DLD1 (cell line): ENCODE measurements around the gene RPL22.

ENCODE experiments used
- in situ Hi-C: cut with HindIII; loops from 2 replicates; pipeline ENCODE4 v1.10.0; 2017; ENCODE audit warnings: low sequenced_read_pairs

RPL22 gene

DNA sequence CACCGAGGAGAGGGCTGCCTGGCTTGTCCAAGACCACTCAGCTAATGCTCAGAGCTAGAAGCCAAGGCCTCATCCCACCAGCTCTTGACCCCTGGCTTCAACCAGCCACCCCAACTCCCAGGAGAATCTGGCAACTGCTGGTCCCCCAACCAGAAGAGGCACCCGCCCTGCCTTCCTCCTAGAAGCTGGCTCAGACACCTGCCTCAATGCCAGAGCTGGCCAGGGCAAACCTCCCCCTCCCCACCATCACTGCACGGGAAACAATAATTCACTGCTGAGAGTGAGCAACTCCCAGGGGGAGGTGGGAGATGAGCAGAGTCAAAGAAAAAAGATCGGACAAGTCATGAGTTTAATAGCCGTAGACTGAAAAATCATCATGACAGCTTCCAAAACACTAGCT lies 22.6 kb downstream of the RPL22 start:
- in situ Hi-C loops = no loop called here

DNA sequence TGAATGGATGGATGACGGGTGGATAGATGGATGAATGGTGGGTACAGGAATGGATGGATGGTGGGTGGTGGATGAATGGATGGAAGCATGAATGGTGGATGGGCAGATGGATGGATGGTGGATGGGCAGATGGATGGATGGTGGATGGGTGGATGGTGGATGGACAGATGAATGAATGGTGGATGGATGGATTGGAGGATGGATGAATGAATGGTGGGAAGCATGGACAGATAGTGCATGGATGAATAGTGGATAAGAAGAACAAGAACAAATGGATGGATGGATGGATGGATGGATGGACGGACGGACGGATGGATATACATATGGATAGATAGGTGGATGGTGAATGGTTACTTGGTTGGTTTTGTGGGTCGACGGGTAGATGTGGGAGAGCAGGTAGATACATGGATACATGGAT lies 24.0 kb downstream of the RPL22 start:
- in situ Hi-C loops = no loop called here

DNA sequence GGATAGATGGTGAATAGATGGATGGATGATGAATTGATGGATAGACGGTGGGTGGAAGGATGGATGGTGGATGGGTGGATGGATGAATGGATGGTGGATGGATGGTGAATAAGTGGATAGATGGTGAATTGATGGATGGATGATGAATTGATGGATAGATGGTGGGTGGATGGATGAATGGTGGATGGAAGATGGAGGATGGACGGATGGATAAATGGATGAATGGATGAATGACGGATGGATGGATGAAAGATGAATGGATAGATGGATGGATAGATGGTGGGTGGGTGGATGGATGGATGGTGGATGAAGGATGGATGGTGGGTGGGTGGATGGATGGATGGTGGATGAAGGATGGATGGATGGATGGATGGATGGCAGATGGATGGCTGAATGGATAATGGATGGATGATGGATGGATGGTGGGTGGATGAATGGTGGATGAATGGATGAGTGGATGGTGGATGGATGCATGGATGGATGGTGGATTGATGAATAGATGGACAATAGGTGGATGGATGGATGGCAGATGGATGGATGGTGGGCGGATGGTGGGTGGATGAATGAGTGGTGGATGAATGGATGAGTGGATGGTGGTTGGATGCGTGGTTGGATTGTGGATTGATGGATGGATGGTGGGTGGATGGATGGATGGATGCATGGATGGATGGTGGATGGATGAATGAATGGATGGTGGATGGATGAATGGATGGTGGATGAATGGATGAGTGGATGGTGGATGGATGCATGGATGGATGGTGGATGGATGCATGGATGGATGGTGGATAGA lies 24.6 kb downstream of the RPL22 start:
- in situ Hi-C loops = no loop called here

DNA sequence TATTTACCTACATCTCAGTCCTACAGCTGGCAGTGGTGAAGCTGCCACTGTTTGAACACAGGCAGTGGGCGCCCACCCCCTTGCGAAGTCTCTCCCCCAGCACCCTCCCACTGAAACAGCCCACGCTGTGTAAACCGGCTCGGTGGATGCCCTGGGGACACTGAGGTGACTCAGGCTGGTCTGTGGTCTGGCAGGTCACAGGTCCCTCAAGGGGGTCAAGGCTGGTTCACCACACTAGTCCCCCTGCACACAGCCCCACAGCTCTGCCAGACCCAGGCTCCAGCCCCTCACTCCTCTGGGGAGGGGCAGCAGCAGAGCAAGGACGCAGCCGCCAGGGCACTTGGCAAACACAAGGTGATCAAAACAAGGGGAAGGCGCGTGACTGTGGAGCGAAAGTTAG lies 26.8 kb downstream of the RPL22 start:
- in situ Hi-C loops = no loop called here

DNA sequence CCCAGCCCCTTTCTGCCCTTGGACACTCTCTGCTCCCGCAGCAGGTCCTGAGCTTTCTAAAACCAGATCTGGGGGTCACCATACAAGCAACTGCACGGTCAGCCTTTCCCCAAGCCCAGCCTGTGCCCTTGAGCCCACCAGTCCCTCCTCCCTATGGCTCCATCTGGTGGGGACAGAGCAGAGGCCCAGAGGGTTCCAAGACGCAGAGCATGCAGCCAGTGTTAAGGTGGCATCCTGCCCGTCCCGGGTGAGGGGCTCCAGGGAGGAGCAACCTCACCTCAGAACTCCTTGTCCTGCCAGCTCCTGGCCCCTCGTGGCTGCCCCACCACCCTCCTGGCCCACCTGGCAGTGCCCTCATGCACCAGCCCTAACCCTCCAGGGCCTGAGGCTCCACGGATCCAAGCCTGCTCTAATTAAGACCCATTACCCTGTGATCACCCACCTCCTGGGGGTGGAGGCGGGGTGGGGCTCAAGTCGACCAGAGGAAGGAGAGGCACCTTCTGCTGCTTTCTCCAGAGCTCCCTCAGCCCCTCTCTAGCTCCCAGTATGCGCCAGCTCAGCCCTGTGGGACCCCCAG lies 27.8 kb downstream of the RPL22 start:
- in situ Hi-C loops = no loop called here

DNA sequence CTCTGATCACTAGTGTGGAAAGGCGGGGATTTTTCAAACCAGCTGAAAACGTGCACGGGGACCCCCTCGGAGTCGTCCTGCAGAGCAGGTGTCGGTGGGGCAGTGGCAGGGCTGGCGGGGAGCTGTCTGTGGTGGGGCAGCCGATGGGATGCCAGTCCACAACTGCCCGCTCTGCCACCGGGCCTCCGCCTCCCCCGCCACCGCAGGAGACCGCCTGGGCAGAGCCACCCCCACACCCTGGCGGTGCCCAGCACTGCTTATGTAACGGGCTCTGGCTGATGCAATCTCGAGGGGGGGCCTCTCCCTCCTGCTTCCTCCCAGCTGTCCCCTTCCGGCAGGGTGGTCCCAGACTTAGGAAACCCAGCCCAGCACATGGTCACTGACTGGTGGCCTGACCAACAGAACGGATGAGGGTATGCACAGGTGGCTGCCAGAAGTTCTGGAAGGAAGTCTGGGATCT lies 28.6 kb downstream of the RPL22 start:
- in situ Hi-C loops = no loop called here

DNA sequence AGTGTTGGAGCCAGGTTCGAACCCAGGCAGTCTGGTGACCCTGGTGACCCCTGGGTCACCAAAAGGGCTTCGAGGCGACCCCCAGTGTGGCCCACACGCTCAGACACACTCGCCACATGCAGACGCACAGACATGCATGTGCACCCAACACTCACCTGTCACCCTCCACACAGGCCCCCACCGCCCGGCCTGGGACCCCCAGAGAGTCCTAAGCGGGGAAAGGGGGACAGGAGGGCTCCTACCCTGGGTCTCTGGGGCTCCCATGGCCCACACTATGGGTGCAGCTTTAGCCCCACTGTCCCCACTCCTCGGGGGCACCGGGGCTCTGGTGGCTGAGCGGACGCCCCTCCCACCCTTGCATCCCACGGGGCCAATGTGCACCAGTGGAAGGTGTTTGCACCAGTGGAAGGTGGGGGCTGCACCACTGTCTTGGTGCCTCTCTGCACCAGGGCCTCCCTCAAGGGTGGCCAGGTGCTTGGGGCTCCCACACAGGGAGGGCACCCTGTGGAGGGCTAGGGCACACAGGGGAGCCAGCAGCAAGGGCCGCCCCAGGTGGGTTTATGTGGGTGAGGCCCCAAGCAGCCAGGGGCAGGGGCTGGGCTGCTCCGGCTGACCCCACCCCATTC lies 29.2 kb downstream of the RPL22 start:
- in situ Hi-C loops = no loop called here

DNA sequence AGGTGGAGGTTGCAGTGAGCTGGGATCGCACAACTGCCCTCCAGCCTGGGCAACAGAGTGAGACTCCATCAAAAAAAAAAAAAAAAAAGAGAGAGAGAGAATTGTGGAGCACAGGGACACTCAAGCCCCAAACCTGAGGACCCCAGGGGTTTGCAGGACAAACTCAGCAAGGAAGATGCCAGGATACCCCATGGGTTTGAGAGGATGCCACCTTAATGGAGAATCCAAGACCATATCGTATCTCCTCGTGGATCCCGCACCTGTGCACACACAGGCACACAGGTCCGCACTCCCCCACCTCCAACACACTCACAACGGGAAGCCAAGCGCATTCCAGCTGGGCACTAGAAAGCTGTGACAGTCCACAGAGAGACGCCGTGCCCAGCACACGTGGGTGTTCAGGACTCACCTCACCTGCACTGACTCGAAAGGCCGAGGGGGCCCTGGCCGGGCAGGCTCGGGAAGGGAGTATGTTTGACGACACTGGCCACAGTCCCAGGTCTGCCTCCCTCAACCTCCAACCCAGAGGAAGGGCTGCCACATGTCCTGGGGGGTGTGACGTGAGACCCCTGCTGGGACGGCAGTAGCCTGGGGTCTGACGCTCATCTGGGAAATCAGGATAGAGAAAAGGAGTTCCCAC lies 30.3 kb downstream of the RPL22 start:
- in situ Hi-C loops = no loop called here

DNA sequence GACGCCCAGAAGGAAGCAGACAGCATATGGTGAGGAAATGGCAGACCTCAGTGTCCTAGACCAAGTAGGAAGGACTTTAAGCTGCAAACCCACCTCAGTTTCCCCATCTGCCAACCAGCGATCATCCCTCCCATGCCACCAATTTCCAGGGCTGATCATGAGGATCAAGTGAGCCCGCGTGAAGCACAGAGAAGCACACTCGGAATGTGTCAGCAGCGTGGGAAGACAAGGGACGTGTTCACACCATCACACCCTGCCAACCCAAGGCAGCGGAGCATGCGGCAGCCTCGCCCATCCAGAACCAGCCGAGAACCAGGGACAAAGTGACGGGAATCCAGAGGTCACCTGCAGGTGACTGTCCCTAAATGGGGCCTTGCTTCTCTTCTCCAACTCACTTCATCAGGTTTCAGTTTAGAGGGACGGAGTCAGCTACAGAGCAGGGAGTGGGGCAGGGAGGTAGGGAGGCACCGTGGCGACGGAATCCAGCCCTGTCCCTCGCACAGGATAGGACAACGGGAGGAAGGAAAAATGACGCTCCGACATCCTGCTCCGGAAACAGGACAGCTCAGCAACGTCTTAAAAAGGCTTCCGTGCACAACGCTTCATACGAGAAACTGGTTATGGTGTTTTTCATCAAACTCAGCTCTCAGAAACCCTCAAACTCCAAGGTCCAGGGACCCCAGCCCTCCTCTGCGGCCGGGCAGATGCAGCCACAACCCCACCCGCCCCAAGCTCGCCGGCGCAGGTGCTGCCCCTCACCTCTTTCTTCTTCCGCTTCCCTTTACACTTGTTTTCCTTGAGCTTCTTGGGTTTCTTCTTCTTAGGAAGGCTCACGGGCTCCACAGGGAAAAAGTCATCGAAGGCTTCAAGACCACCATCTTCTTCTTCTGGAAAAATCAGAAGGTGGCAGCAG lies 31.7 kb downstream of the RPL22 start:
- in situ Hi-C loops = no loop called here

DNA sequence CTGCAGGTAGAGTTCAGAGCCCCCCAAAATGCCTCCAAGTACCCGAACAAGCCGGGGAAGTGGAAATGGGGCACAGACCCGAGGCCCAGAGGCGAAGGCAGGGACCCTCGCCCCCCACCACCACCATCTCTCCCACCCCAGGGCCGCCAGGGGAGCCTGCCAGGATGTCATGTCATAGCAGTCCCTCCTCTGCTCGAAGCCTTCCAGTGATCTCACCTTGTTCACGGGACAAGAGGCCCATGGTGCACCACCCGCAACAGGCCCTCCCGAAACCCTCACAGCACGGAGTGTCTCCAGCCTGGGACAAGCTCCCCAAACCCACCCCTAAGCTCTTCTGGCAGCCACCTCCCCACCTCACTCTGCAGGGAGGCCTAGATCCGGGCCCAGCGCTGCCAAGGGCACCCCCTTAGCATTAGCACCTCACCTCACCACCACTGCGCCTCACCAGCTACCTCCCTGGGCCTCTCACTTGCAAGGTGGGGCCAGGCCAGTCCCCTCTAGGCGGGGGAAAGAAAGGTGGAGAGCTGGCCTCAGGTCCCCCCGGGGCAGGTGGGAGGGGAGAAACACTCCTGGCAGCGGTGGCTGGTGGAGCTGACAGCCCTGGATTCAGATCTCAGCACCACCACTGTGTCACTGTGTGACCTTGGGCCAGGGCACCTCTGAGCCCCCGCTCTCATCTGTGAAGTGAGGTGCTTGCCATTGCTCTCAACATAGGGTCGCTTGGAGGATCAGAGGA lies 32.6 kb downstream of the RPL22 start:
- in situ Hi-C loops = no loop called here

DNA sequence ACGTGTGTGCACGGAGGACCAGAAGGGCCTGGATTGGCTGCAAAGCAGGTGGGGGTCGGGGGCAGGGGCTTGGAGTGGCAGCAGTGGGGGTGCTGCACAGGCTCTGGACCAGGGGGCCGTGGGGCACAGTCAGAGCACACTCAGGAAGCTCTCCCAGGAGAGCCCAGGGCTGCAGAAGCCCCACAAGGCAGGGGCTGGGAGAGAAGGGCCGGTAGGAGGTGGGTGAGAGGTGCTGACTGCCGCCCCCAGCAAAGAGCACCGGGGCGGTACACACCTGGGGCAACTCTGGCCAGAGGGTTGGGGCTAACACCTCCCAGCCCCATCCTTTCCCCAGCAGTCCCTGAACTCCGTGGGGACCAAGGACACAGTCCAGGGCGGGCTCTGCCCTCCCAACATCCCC lies 33.2 kb downstream of the RPL22 start:
- in situ Hi-C loops = no loop called here

DNA sequence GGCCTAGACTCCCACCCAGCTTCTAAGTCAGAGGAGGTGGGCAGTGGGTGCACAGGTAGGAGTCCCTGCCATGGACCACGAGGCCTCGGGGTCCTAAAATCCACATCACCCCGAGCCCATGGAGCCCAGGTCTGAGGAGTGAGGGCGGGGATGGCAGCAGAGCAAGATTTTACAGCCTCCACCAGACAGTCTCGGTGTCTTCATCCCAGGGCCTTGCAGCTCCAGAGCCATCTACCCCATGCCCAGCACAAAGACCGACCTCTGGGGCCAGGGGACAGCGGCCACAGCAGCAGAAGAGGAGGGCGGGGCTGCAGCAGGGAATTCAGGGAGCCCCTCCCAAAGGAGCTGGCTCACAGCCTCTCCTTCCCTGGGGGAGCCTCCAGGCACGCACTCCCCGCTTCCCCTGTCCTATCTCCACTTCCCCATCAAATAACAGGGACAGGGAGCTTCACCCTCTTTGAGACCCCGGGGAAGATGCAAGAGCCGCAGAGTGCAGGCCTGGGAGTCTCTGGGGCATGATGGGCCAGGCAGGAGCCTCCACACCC lies 33.9 kb downstream of the RPL22 start:
- in situ Hi-C loops = no loop called here

DNA sequence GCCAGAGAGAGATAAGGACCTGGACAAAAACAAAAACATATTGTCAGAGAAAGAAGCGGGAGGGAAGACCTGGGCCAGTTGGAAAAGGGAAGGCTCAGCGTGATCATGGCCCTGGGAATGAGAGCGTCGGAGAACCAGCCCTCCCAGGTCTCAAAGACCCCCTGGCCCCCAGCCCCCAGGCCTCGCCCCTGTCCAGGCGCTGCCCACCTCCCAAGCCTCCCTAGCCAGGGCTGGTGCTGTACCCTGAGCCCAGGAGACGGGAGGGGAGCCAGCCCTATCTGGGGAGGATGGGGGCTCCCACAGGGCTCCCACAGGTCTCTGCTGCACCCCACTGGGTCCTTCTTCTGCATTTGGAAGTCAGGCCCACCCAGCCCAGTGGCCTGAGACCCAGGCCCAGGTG lies 34.4 kb downstream of the RPL22 start:
- in situ Hi-C loops = no loop called here

DNA sequence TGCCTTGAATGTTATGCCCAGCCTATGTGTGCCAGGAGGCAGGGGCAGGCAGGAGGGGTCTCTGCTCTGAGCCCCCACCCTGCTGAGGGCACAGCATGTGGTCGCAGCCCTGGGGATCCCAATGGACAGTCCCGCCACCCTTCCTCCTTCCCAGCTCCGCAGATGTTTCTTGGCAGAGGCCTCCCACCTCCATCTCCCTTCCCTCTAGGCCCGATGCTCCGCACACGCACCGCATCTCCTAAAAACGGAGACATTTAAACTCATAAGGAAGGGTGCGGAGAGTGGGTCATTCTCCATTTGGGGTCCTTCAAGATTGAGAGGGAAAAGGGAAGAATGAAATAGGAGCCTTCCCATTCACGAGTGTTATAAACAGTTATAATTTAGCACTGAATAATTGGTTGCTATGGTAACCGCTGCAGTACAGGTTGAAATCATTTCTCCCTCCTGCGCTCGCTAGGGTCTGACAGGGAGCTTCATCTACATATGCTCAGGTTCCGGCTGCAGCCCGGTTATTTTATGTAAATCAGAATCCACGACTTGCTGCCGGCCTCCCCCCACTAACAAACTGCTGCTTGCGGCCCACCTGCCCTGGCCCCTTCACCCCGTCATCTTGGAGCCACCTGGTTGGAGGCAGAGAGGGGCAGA lies 35.3 kb downstream of the RPL22 start:
- in situ Hi-C loops = no loop called here

DNA sequence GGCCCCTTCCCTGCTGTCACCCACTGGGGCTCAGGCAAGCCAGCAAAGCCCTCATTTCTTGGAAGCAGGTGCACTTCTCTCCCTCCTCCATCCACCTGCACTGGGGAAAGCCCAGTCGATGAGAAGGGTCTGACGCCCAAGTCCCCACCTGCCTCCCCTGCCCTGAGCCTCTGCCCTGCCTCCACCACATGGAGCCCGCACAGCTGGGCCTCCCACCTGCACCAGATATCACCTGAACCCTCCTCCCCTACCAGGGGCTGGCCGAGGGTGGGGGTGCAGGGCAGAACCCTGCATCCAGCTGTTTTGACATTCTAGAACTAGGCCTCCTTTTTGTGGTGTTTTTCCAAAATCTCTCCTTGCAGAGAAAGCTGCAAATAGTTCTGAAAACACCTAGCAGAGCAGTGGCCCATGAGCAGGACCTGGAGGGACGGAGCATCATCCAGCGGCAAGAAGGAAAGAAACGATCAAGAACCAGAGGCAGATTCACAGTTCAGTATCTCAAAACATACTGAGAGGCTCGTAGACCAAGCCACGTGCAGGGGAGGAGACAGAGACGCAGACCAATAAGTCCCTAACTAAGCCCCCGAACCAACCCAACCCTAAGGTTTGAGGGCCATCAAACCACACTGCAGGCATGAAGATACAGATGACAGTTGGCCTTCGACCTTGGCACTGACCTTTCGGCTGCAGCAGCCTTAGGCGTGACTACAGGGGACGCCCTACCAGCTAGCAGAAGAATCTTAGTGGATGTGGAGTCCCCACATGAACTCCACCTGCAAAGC lies 36.0 kb downstream of the RPL22 start:
- in situ Hi-C loops = no loop called here

DNA sequence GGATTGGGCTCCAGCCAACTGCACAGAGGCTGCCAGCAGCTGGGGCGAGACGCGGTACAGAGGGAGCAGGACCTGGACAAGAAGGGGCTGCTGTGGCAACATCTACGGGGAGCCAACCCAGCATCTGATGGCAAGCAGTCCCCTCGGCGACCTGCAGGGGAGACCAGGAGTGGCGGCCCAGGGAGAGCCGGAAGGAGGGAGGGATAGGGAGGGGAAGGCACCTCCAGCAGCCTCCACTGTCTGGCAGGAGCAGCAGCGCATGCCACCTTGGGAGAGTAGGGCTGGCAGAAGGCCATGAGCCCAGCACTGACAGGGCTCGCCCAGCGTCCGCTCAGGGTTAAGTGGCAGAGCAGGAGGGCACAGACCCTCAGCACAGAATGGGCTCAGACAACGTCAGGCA lies 36.6 kb downstream of the RPL22 start:
- in situ Hi-C loops = no loop called here

DNA sequence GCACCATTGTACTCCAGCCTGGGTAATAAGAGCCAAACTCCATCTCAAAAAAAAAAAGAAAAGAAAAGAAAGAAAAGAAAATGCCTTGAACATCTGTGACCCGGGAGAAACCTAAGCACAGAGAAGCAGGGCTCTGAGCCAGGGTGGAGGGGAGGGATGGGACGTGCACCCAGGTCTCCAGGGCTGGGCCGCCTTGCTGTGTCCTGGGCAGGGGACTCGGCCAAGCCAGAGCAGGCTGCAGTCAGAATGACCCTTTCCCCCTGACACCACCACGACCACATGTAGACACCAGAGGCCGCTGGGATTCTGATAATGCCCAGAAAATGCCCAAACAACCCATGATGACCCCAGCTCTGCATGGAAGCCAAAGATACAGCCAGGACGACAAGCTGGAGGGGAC lies 37.1 kb downstream of the RPL22 start:
- in situ Hi-C loops = no loop called here

DNA sequence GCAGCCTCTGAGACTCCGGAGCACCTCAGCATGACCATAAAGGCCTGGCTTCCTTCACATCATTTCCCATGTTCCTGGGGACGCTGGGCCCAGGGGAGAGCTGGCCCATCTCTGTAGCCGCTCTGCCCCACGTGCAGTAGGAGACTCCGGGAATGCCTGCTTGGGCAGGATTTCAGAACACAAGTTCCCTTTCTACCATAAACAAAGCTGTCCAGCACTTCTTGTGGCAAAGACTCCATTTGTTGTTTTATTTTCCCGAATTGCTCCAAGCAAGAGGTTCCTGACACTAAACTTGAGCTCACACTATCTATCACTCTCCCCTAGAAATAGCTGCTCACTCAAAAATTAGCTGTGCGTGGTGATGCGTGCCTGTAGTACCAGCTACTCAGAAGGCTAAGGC lies 41.2 kb downstream of the RPL22 start:
- in situ Hi-C loops = no loop called here
